ENCODE measurements around the gene SLC34A1.
"Not testable (repeated sequence)": the region's sequence is repeated elsewhere in the genome, so short reads cannot be mapped to it uniquely, and the experiment has no call there.

SLC34A1 gene

GRCh38 chr5:177414481-177414880 is 30.2 kb downstream of the SLC34A1 start:
- DNase-seq = no peak

- DNase-seq = not testable (repeated sequence)
These were observed 32.8 kb downstream of the SLC34A1 start for GRCh38 chr5:177417081-177417480.

GRCh38 chr5:177419046-177419445 is 34.8 kb downstream of the SLC34A1 start:
- DNase-seq = no peak

GRCh38 chr5:177420472-177420871 is 36.2 kb downstream of the SLC34A1 start:
- DNase-seq = not testable (repeated sequence)

GRCh38 chr5:177421062-177421798 is 37.0 kb downstream of the SLC34A1 start:
- DNase-seq = no peak

- DNase-seq = no peak
These were observed 39.4 kb downstream of the SLC34A1 start for GRCh38 chr5:177423671-177424070.

- no peak for DNase-seq
These were observed 41.1 kb downstream of the SLC34A1 start for GRCh38 chr5:177425196-177425800.

GRCh38 chr5:177425801-177426565 is 41.7 kb downstream of the SLC34A1 start:
- DNase-seq = peak; percentile 100

GRCh38 chr5:177426566-177427210 is 42.5 kb downstream of the SLC34A1 start, which contains the start of gene GRK6:
Gene GRK6 (plus strand): TSS chr5:177426676. CDS start chr5:177426846, 170 bp downstream.
- DNase-seq = peak; percentile 68

GRCh38 chr5:177427211-177427822 is 43.1 kb downstream of the SLC34A1 start:
- no peak for DNase-seq

GRCh38 chr5:177427919-177428573 is 43.8 kb downstream of the SLC34A1 start:
- peak; percentile 34 for DNase-seq

- DNase-seq = no peak
These were observed 44.5 kb downstream of the SLC34A1 start for GRCh38 chr5:177428574-177429217.

GRCh38 chr5:177429248-177430040 is 45.2 kb downstream of the SLC34A1 start:
- DNase-seq = peak; percentile 87

GRCh38 chr5:177430140-177430951 is 46.1 kb downstream of the SLC34A1 start:
- no peak for DNase-seq

GRCh38 chr5:177430972-177431316 is 46.7 kb downstream of the SLC34A1 start:
- no peak for DNase-seq

- peak; percentile 58 for DNase-seq
These were observed 47.3 kb downstream of the SLC34A1 start for GRCh38 chr5:177431317-177432142.

- DNase-seq = peak; percentile 54
These were observed 48.1 kb downstream of the SLC34A1 start for GRCh38 chr5:177432143-177432838.

Data from activated naive CD4-positive, alpha-beta T cell treated with anti-CD3 and anti-CD28 coated beads, Interleukin-2, amount 50 U/mL, for 16 hours (primary cell).